Spleen (tissue), 11 donors: ENCODE results near the gene G6PC1. TPM values are rescaled to one million over a fixed set of nuclear protein-coding genes. Genes with fewer than 3 reads are reported as not detected.

ENCODE experiments used
- DNase-seq: peaks from one replicate; pipeline ENCODE4 v3.0.0-alpha.2; 2020
- H3K27ac ChIP-seq, 8 donors: fragments of 200-600 bp; sonication (generic) in 7 of 8; 1 replicate in 4 of 8; 2 replicates in 4 of 8; pipeline versions ENCODE4 v1.5.0 to v1.8.0; 2016 to 2021; ENCODE audit warnings: inconsistent platforms in 4 of 8, mild to moderate bottlenecking in 4 of 8, moderate library complexity in 1 of 8
- H3K27me3 ChIP-seq, 7 donors: fragments of 200-600 bp; sonication (generic) in 6 of 7; replicated peaks in 1 of 7; 1 replicate in 4 of 7; 2 replicates in 3 of 7; pipeline versions ENCODE4 v1.5.0 to v1.8.0; 2016 to 2021; ENCODE audit warnings: inconsistent platforms in 3 of 7, mild to moderate bottlenecking in 1 of 7
- H3K36me3 ChIP-seq, 6 donors: fragments of 200-600 bp; sonication (generic) in 5 of 6; 1 replicate in 4 of 6; 2 replicates in 2 of 6; pipeline versions ENCODE4 v1.5.0 to v1.8.0; 2016 to 2021; ENCODE audit warnings: inconsistent platforms in 2 of 6
- H3K4me1 ChIP-seq, 6 donors: fragments of 200-600 bp; sonication (generic) in 5 of 6; 1 replicate in 3 of 6; 2 replicates in 3 of 6; pipeline versions ENCODE4 v1.5.0 to v1.8.0; 2016 to 2021; ENCODE audit warnings: inconsistent platforms in 3 of 6
- H3K4me3 ChIP-seq, 8 donors: fragments of 200-600 bp; sonication (generic) in 7 of 8; 1 replicate in 4 of 8; 2 replicates in 4 of 8; pipeline versions ENCODE4 v1.5.0 to v1.8.0; 2016 to 2021; ENCODE audit warnings: inconsistent platforms in 4 of 8, mild to moderate bottlenecking in 4 of 8, moderate library complexity in 2 of 8
- H3K9me3 ChIP-seq, 8 donors: fragments of 200-600 bp; sonication (generic) in 7 of 8; 1 replicate in 4 of 8; 2 replicates in 4 of 8; pipeline versions ENCODE4 v1.5.0 to v1.8.0; 2016 to 2021; ENCODE audit warnings: inconsistent platforms in 4 of 8
- POLR2A ChIP-seq, 3 donors: fragments of 450-650 bp; IDR thresholded peaks; one replicate each; pipeline ENCODE4 v1.5.1; 2017; ENCODE audit warnings: antibody characterized with exemption in 3 of 3, mild to moderate bottlenecking in 1 of 3
- POLR2AphosphoS5 ChIP-seq, 3 donors: sonication (generic); formaldehyde crosslinking; IDR thresholded peaks; one replicate each; pipeline ENCODE4 v1.5.1; 2017; ENCODE audit warnings: antibody characterized with exemption in 3 of 3
- WGBS, 5 donors: extraction: QIAGEN DNeasy Blood & Tissue Kit in 3 of 5; methylation state at CpG; one replicate each; pipeline versions ENCODE4 v1.1.5 to v1.1.7; 2013 to 2018; 5-methylcytosine and 5-hydroxymethylcytosine counted together
- intact Hi-C: fragments of 100-400 bp; cut with DNase I; formaldehyde crosslinking; loops from one replicate; pipeline ENCODE4 v1.15.0; 2023; ENCODE audit warnings: low total_unique reads
- polyA plus RNA-seq, 3 donors: library from polyadenylated mRNA; stranded (reverse); fragments of 200-250 nt; gene quantifications; one replicate each; pipeline ENCODE4 v1.2.1, GENCODE V29; 2013
- small RNA-seq, 4 donors: library from RNA; depleted of rRNA; stranded (forward); fragments of <200 nt; gene quantifications; one replicate each; pipeline ENCODE3, GENCODE V24; 2016
- total RNA-seq, 7 donors: library from RNA; depleted of rRNA in 3 of 7; stranded (reverse); fragments of >200 nt in 3 of 7; fragmentation: NEBNext Ultra II Directional in 4 of 7; extraction: Animal tissue kit (Norgen Biotek cat#: 25700) in 4 of 7; gene quantifications; one replicate each; pipeline versions ENCODE4 v1.1.0 to v1.2.1, GENCODE V29; 2016 to 2021
- TF ChIP-seq, protein P1 (sequence below), 11 experiments: fragments of 200-600 bp in 7 of 11; fragments of 450-650 bp in 4 of 11; sonication (generic) in 4 of 11; IDR thresholded peaks in 8 of 11; conservative IDR thresholded peaks in 3 of 11; 1 replicate in 7 of 11; 2 replicates in 4 of 11; pipeline versions ENCODE4 v1.4.0 to v1.8.0; 2016 to 2021; ENCODE audit warnings: antibody characterized with exemption in 11 of 11, inconsistent platforms in 4 of 11, mild to moderate bottlenecking in 1 of 11
- donor health status: healthy with polysubstance abuse.
- donor health status: DM: no; HTN: no; CAD: no; lungs with moderate emphysema.
- donor health status: DM: no; HTN: no; CAD: no.
- donor health status: Bipolar disorder and iron deficiency.
- donor health status: healthy.
- donor health status: DM: no; HTN: no; CAD: no.
- donor health status: DM: yes; HTN: yes; CAD: no.

Gene G6PC1
- total and polyA plus RNA-seq, 10 donors, result not detected

DNA sequence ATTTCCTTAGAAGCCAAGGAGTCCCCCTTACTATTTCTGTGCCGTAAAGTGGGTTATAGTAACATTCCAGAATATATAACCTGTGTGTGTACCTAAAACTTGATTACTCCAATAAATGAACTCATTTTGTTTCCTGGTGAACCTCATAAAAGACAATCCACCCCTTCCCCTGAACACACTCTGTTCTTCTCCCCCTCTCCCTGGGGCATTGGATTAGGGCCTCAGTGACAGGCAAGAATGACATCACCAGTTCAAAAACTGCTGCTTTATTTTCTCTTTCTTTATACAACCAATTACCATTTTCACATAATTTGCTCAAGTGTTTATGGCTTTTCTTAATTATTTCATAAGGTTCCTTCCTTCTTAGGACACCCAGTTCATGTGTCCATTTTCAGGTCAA lies 46.2 kb downstream of the G6PC1 start:
- TF ChIP-seq, protein P1, sequence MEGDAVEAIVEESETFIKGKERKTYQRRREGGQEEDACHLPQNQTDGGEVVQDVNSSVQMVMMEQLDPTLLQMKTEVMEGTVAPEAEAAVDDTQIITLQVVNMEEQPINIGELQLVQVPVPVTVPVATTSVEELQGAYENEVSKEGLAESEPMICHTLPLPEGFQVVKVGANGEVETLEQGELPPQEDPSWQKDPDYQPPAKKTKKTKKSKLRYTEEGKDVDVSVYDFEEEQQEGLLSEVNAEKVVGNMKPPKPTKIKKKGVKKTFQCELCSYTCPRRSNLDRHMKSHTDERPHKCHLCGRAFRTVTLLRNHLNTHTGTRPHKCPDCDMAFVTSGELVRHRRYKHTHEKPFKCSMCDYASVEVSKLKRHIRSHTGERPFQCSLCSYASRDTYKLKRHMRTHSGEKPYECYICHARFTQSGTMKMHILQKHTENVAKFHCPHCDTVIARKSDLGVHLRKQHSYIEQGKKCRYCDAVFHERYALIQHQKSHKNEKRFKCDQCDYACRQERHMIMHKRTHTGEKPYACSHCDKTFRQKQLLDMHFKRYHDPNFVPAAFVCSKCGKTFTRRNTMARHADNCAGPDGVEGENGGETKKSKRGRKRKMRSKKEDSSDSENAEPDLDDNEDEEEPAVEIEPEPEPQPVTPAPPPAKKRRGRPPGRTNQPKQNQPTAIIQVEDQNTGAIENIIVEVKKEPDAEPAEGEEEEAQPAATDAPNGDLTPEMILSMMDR (IDR thresholded peaks at IDR 0.05 in 8 of 11, conservative IDR thresholded peaks at IDR 0.05 in 3 of 11), result no peak
- TF ChIP-seq POLR2A (IDR thresholded peaks at IDR 0.05), result no peak
- no peak for TF ChIP-seq POLR2AphosphoS5 (IDR thresholded peaks at IDR 0.05)

DNA sequence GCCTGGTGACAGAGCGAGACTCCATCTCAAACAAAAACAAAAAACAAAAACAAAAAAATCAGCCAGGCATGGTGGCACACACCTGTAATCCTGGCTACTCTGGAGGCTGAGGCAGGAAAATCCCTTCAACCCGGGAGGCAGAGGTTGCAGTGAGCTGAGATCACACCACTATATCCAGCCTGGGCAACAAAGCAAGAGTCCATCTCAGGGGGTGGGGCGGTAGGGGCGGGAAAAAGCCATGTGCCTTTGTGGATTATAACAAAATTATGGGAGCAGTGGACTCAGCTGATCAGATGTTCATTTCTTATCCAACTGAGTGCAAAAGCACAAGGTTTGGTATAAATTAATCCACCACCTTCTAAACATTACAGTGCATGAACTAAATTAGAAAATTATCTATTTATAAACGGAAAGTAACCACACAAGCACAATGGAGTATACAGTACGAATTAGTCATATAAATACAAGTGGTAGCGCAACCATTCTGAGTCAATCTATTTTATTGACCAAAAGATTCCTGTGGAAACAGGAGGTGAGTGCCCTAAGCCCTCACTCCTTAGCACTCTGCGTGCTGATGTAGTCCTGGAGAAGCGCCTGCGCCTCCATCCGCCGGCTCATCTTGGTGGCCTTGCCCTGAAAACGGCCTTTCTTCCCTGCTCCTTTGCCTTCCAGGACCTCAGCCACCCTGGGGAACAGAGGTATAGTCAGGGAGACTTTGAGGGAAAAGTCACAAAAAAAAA lies 49.6 kb downstream of the G6PC1 start:
- Histone ChIP-seq H3K9me3 (no peaks in the 10 kb centered on the region), H3K27ac (no peak overlapping the region), H3K4me3 (no peak overlapping the region), H3K27me3 (no peaks in the 10 kb centered on the region), H3K4me1 (no peaks in the 10 kb centered on the region), H3K36me3 (peaks cover 3 to 75% (median 68%) of the 10 kb centered on the region in 6 donors)
- no peak for DNase-seq
- intact Hi-C loops, result no loop called here
- TF ChIP-seq, protein P1 (IDR thresholded peaks at IDR 0.05 in 8 of 11, conservative IDR thresholded peaks at IDR 0.05 in 3 of 11), result no peak
- TF ChIP-seq POLR2A (IDR thresholded peaks at IDR 0.05) (no peak), POLR2AphosphoS5 (IDR thresholded peaks at IDR 0.05) (no peak)
- 93 to 97% (median 95%) methylated on average over 13 of the region's 13 CpGs for WGBS, 5 donors

More for the DNA sequence above, 46.2 kb downstream of the G6PC1 start:
- no peaks in the 10 kb centered on the region for H3K4me1 ChIP-seq
- no peaks in the 10 kb centered on the region for H3K9me3 ChIP-seq
- no peak overlapping the region for H3K27ac ChIP-seq
- 85 to 100% (median 96%) methylated on average over 1 of the region's 1 CpG for WGBS, 5 donors
- H3K27me3 ChIP-seq, result no peaks in the 10 kb centered on the region
- peaks cover 3 to 41% (median 34%) of the 10 kb centered on the region in 6 donors for H3K36me3 ChIP-seq
- DNase-seq, result no peak
- H3K4me3 ChIP-seq, result no peak overlapping the region
- intact Hi-C loops, result no loop called here

Small RNA genes lying within 50 kb of the gene (small RNA-seq; reads per million reads assigned to genes)
- 0 reads per million in 4 donors for gene RF00561
- gene RNU6-287P, result 0 reads per million in 4 donors

Other genes starting within 250 kb of the G6PC1 start
- 10 to 100 TPM; 13.8 to 24.9 (median 16.6) TPM for gene TUBG2, start 241.5 kb upstream of the G6PC1 start, total RNA-seq
- gene TUBG2, start 241.5 kb upstream of the G6PC1 start, polyA plus RNA-seq, result 10 to 100 TPM in 1 of 3 donors, 1 to 10 TPM in 2; 4.9 to 12.5 (median 8.4) TPM
- gene PLEKHH3, start 223.8 kb upstream of the G6PC1 start, total RNA-seq, result 10 to 100 TPM; 10.8 to 19.5 (median 14.6) TPM
- 10 to 100 TPM in 2 of 3 donors, 1 to 10 TPM in 1; 9.4 to 16.0 (median 13.1) TPM for gene PLEKHH3, start 223.8 kb upstream of the G6PC1 start, polyA plus RNA-seq
- gene CCR10, start 219.0 kb upstream of the G6PC1 start, total RNA-seq, result 1 to 10 TPM in 5 of 7 donors, under 1 TPM in 2; 0.51 to 4.7 (median 2.0) TPM
- 1 to 10 TPM in 1 of 3 donors, under 1 TPM in 2; 0.71 to 1.1 (median 0.76) TPM for gene CCR10, start 219.0 kb upstream of the G6PC1 start, polyA plus RNA-seq
- gene CNTNAP1, start 218.3 kb upstream of the G6PC1 start, total RNA-seq, result 10 to 100 TPM in 3 of 7 donors, 1 to 10 TPM in 4; 3.9 to 11.2 (median 7.5) TPM
- 1 to 10 TPM; 1.1 to 3.1 (median 1.6) TPM for gene CNTNAP1, start 218.3 kb upstream of the G6PC1 start, polyA plus RNA-seq
- 100 to 1,000 TPM in 1 of 7 donors, 10 to 100 TPM in 6; 62.3 to 104 (median 75.5) TPM for gene EZH1, start 155.8 kb upstream of the G6PC1 start, total RNA-seq
- gene EZH1, start 155.8 kb upstream of the G6PC1 start, polyA plus RNA-seq, result 10 to 100 TPM; 24.1 to 27.9 (median 27.1) TPM
- gene RAMP2, start 139.6 kb upstream of the G6PC1 start, total RNA-seq, result 10 to 100 TPM in 6 of 7 donors, 1 to 10 TPM in 1; 9.7 to 34.3 (median 27.0) TPM
- 10 to 100 TPM; 21.5 to 51.7 (median 36.0) TPM for gene RAMP2, start 139.6 kb upstream of the G6PC1 start, polyA plus RNA-seq
- 10 to 100 TPM; 29.6 to 41.1 (median 34.5) TPM for gene VPS25, start 127.3 kb upstream of the G6PC1 start, total RNA-seq
- gene VPS25, start 127.3 kb upstream of the G6PC1 start, polyA plus RNA-seq, result 10 to 100 TPM; 31.0 to 47.7 (median 41.4) TPM
- gene WNK4, start 120.2 kb upstream of the G6PC1 start, total RNA-seq, result under 1 TPM in 3 of 7 donors, not detected in 4; 0.10 to 0.52 (median 0.41) TPM
- gene WNK4, start 120.2 kb upstream of the G6PC1 start, polyA plus RNA-seq, result under 1 TPM in 2 of 3 donors, not detected in 1; 0.04 to 0.06 TPM
- 10 to 100 TPM; 30.0 to 62.0 (median 39.0) TPM for gene COA3, start 102.1 kb upstream of the G6PC1 start, total RNA-seq
- 100 to 1,000 TPM in 1 of 3 donors, 10 to 100 TPM in 2; 65.6 to 126 (median 97.1) TPM for gene COA3, start 102.1 kb upstream of the G6PC1 start, polyA plus RNA-seq
- not detected for gene CNTD1, start 101.9 kb upstream of the G6PC1 start, total RNA-seq
- under 1 TPM; 0.17 to 0.26 (median 0.24) TPM for gene CNTD1, start 101.9 kb upstream of the G6PC1 start, polyA plus RNA-seq
- gene BECN1, start 76.5 kb upstream of the G6PC1 start, total RNA-seq, result 100 to 1,000 TPM in 2 of 7 donors, 10 to 100 TPM in 5; 76.4 to 113 (median 95.6) TPM
- 10 to 100 TPM; 43.0 to 57.8 (median 50.2) TPM for gene BECN1, start 76.5 kb upstream of the G6PC1 start, polyA plus RNA-seq
- 10 to 100 TPM; 66.9 to 96.4 (median 77.4) TPM for gene PSME3, start 67.4 kb upstream of the G6PC1 start, total RNA-seq
- gene PSME3, start 67.4 kb upstream of the G6PC1 start, polyA plus RNA-seq, result 10 to 100 TPM; 19.1 to 46.0 (median 29.6) TPM
- 1 to 10 TPM; 2.3 to 3.6 (median 2.7) TPM for gene AOC2, start 56.2 kb upstream of the G6PC1 start, total RNA-seq
- under 1 TPM; 0.59 to 0.90 (median 0.63) TPM for gene AOC2, start 56.2 kb upstream of the G6PC1 start, polyA plus RNA-seq
- 10 to 100 TPM; 14.0 to 32.5 (median 23.5) TPM for gene AOC3, start 49.6 kb upstream of the G6PC1 start, total RNA-seq
- gene AOC3, start 49.6 kb upstream of the G6PC1 start, polyA plus RNA-seq, result 10 to 100 TPM in 2 of 3 donors, 1 to 10 TPM in 1; 7.1 to 14.6 (median 12.3) TPM
- gene AARSD1, start 63.7 kb downstream of the G6PC1 start, total RNA-seq, result 10 to 100 TPM; 13.1 to 44.2 (median 31.5) TPM
- gene AARSD1, start 63.7 kb downstream of the G6PC1 start, polyA plus RNA-seq, result 10 to 100 TPM; 39.8 to 55.6 (median 50.3) TPM
- 1 to 10 TPM in 3 of 7 donors, under 1 TPM in 3, not detected in 1; 0.61 to 1.8 (median 1.1) TPM for gene PTGES3L, start 79.3 kb downstream of the G6PC1 start, total RNA-seq
- under 1 TPM; 0.70 to 0.93 (median 0.89) TPM for gene PTGES3L, start 79.3 kb downstream of the G6PC1 start, polyA plus RNA-seq
- 10 to 100 TPM; 17.1 to 27.9 (median 22.4) TPM for gene RUNDC1, start 79.8 kb downstream of the G6PC1 start, total RNA-seq
- gene RUNDC1, start 79.8 kb downstream of the G6PC1 start, polyA plus RNA-seq, result 10 to 100 TPM in 1 of 3 donors, 1 to 10 TPM in 2; 6.7 to 10.5 (median 8.2) TPM
- gene RPL27, start 97.6 kb downstream of the G6PC1 start, total RNA-seq, result 1,000 to 10,000 TPM in 3 of 7 donors, 100 to 1,000 TPM in 4; 702 to 1,170 (median 925) TPM
- 1,000 to 10,000 TPM; 5,502 to 6,357 (median 5,985) TPM for gene RPL27, start 97.6 kb downstream of the G6PC1 start, polyA plus RNA-seq
- 10 to 100 TPM; 45.5 to 63.3 (median 51.9) TPM for gene IFI35, start 106.0 kb downstream of the G6PC1 start, total RNA-seq
- 10 to 100 TPM; 38.0 to 64.8 (median 40.6) TPM for gene IFI35, start 106.0 kb downstream of the G6PC1 start, polyA plus RNA-seq
- gene VAT1, start 121.6 kb downstream of the G6PC1 start, total RNA-seq, result 100 to 1,000 TPM in 1 of 7 donors, 10 to 100 TPM in 6; 55.4 to 144 (median 79.0) TPM
- gene VAT1, start 121.6 kb downstream of the G6PC1 start, polyA plus RNA-seq, result 10 to 100 TPM; 20.3 to 64.5 (median 27.0) TPM
- gene RND2, start 124.4 kb downstream of the G6PC1 start, total RNA-seq, result under 1 TPM; 0.09 to 0.47 (median 0.32) TPM
- gene RND2, start 124.4 kb downstream of the G6PC1 start, polyA plus RNA-seq, result under 1 TPM; 0.11 to 0.42 (median 0.17) TPM
- 10 to 100 TPM in 4 of 7 donors, 1 to 10 TPM in 3; 5.2 to 13.6 (median 10.0) TPM for gene BRCA1, start 224.6 kb downstream of the G6PC1 start, total RNA-seq
- 1 to 10 TPM; 1.3 to 2.9 (median 2.7) TPM for gene BRCA1, start 224.6 kb downstream of the G6PC1 start, polyA plus RNA-seq